GM23248 (cell line): ENCODE measurements around the gene OR2V2. TPM values are rescaled to one million over a fixed set of nuclear protein-coding genes. Genes with fewer than 3 reads are reported as not detected.

Source experiments
- DNase-seq: peaks from one replicate; pipeline ENCODE4 v3.0.0-alpha.2; 2015
- H2AFZ ChIP-seq: fragments of 200-600 bp; sonication (generic); 2 replicates; pipeline ENCODE4 v1.6.1; 2016; ENCODE audit warnings: antibody characterized with exemption
- H3F3A ChIP-seq: fragments of 200-600 bp; sonication (generic); 2 replicates; pipeline ENCODE4 v1.6.1; 2016; ENCODE audit warnings: mild to moderate bottlenecking, antibody characterized with exemption, mixed run types; ENCODE audit not compliant: insufficient read depth
- H3K27ac ChIP-seq: fragments of 200-600 bp; sonication (generic); 2 replicates; pipeline ENCODE4 v1.5.1; 2016; ENCODE audit warnings: mild to moderate bottlenecking
- H3K27me3 ChIP-seq: fragments of 200-600 bp; sonication (generic); replicated peaks from 2 replicates; pipeline ENCODE4 v1.6.1; 2016; ENCODE audit warnings: mild to moderate bottlenecking; ENCODE audit not compliant: insufficient read depth
- H3K36me3 ChIP-seq: fragments of 200-600 bp; sonication (generic); 2 replicates; pipeline ENCODE4 v1.6.1; 2016; ENCODE audit warnings: low read depth, mild to moderate bottlenecking
- H3K4me1 ChIP-seq: fragments of 200-600 bp; sonication (generic); 2 replicates; pipeline ENCODE4 v1.6.1; 2016; ENCODE audit warnings: mild to moderate bottlenecking; ENCODE audit not compliant: insufficient read depth
- H3K4me2 ChIP-seq: fragments of 200-600 bp; sonication (generic); one replicate; pipeline ENCODE4 v1.6.1; 2016; ENCODE audit warnings: mild to moderate bottlenecking; ENCODE audit not compliant: unreplicated experiment
- H3K4me3 ChIP-seq: fragments of 200-600 bp; sonication (generic); 2 replicates; pipeline ENCODE4 v1.5.1; 2016; ENCODE audit warnings: mild to moderate bottlenecking
- H3K79me2 ChIP-seq: fragments of 200-600 bp; sonication (generic); 2 replicates; pipeline ENCODE4 v1.6.1; 2016; ENCODE audit warnings: mild to moderate bottlenecking; ENCODE audit not compliant: insufficient read depth
- H3K9ac ChIP-seq: fragments of 200-600 bp; sonication (generic); 2 replicates; pipeline ENCODE4 v1.6.1; 2016; ENCODE audit warnings: mild to moderate bottlenecking
- H3K9me2 ChIP-seq: fragments of 200-600 bp; sonication (generic); 2 replicates; pipeline ENCODE4 v1.6.1; 2016; ENCODE audit warnings: mixed run types, mild to moderate bottlenecking, moderate library complexity; ENCODE audit not compliant: insufficient read depth
- H3K9me3 ChIP-seq: fragments of 200-600 bp; sonication (generic); one replicate; pipeline ENCODE4 v1.6.1; 2017; ENCODE audit warnings: low read depth
- H4K20me1 ChIP-seq: fragments of 200-600 bp; sonication (generic); 2 replicates; pipeline ENCODE4 v1.6.0; 2016; ENCODE audit not compliant: insufficient read depth
- EZH2 ChIP-seq: fragments of 200-600 bp; sonication (generic); IDR thresholded peaks from 2 replicates; pipeline ENCODE4 v1.6.1; 2018; ENCODE audit warnings: antibody characterized with exemption, mild to moderate bottlenecking; ENCODE audit not compliant: insufficient read depth, poor library complexity, severe bottlenecking
- EZH2phosphoT487 ChIP-seq: fragments of 200-600 bp; sonication (generic); IDR thresholded peaks from 2 replicates; pipeline ENCODE4 v1.6.1; 2018; ENCODE audit warnings: antibody characterized with exemption, moderate library complexity, mild to moderate bottlenecking, low read depth; ENCODE audit not compliant: insufficient read depth
- WGBS, 2 experiments: methylation state at CpG; one replicate each; pipeline ENCODE4 v1.1.6; 2015 to 2017; ENCODE audit warnings: low lambda C conversion rate in 2 of 2, low coverage in 1 of 2; ENCODE audit errors: missing lambda C conversion rate in 2 of 2; 5-methylcytosine and 5-hydroxymethylcytosine counted together
- in situ Hi-C: fragments of 300-500 bp; cut with MboI; formaldehyde crosslinking; loops from 2 replicates; pipeline ENCODE4 v1.15.0; 2020
- polyA plus RNA-seq: library from polyadenylated mRNA; unstranded; fragments of >200 nt; fragmentation: Nextera tagmentation; extraction: Ambion mirVana; gene quantifications from 2 replicates; pipeline ENCODE4 v1.2.1, GENCODE V29; 2016
- total RNA-seq: library from RNA; depleted of rRNA; stranded (reverse); fragments of >200 nt; shearing (Covaris generic); gene quantifications from 2 replicates; pipeline ENCODE4 v1.2.3, GENCODE V29; 2014

Gene OR2V2
- total and polyA plus RNA-seq, 2 experiments from 2014 or later, result not detected

DNA sequence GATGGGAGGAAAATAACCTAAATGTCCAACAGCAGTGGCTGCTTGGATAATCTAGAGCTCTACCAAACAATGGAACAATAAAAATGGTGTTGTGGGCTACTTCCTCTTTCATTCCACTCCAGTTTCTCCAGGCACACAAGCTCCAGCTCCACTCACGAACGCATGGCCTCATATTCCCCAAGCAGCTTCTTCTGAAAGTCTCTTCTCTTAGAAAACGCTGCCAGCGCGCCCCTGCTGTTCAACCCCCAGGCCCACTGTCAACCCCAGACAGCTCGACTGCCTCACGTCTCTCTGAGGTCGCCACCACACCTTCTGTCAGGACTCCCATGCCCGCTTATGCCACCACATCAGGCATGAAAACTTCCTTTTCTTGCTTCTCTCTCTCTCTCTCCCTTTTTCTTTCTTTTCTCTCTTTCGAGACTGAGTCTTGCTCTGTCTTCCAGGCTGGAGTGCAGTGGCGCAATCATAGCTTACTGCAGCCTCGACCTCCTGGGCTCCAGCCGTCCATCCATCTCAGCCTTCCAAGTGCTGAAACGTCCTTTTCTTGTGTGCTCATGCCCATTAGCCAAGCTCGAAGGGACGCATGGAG is 16.2 kb downstream of the OR2V2 start:
- H3K4me2 ChIP-seq, result no peak overlapping the region
- H2AFZ ChIP-seq, result peak overlapping the region; percentile 12; the same call in 1 of the 2 replicates
- WGBS, 2 experiments, result 41 to 46% methylated on average over 14 to 16 of the region's 16 CpGs
- no peak for TF ChIP-seq EZH2
- DNase-seq, result no peak
- no peaks in the 10 kb centered on the region for H3K9me2 ChIP-seq
- no peak overlapping the region for H3K4me3 ChIP-seq
- no peak overlapping the region for H3K9ac ChIP-seq
- in situ Hi-C loops, result no loop called here
- no peaks in the 10 kb centered on the region for H3K9me3 ChIP-seq
- H3K27me3 ChIP-seq, result 0 out of 2 replicates have a peak, but pooled peaks cover 12% of the 10 kb centered on the region
- peaks cover 33% of the 10 kb centered on the region for H3F3A ChIP-seq
- no peaks in the 10 kb centered on the region for H3K79me2 ChIP-seq
- H3K4me1 ChIP-seq, result peaks cover 3% of the 10 kb centered on the region; the same call in 1 of the 2 replicates
- H3K36me3 ChIP-seq, result no peaks in the 10 kb centered on the region
- no peaks in the 10 kb centered on the region for H4K20me1 ChIP-seq
- no peak overlapping the region for H3K27ac ChIP-seq

DNA sequence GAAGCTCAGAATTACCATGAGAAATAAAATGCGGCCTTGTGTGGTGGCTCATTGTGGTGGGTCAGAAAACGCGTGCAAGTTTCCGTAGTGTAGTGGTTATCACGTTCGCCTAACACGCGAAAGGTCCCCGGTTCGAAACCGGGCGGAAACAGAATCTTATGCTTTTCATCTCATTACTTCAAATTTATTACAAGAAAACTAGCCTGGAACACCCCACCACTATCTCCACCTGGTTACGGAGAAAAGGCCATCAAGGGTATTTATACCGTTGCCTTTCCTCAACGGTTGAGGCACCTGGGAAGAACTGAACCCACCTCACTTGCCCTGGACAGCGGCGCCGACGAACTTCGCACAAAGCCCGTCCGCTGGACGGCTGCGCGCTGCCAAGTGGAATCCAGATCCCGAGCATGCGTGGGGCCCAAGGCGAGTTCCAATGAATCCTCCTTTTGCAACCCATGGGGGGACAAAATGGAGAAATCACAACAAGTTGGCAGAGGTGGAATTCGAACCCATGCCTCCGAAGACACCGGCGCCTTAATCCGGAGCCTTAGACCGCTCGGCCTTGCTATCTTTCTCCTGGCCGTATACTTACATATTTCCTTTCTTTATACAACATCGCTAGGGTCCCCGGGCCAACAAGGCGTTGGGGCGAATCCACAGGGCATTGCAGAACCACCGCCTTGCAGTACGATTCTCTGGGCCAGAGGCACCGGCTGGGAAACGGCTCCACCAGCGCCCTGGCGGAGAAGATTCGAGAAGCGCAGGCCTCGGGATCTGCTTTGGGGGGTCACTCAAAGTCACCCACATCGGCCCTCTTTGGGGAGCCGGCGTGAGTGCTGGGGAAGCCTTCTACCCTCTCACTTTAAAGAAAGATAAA is 16.9 kb downstream of the OR2V2 start:
- peaks cover 3% of the 10 kb centered on the region; the same call in 1 of the 2 replicates for H3K4me1 ChIP-seq
- no peak overlapping the region for H3K9ac ChIP-seq
- H3K4me2 ChIP-seq, result no peak overlapping the region
- peak; percentile 17 for DNase-seq
- no peak overlapping the region for H3K27ac ChIP-seq
- H2AFZ ChIP-seq, result no peak overlapping the region; the same call in 1 of the 2 replicates
- H3K9me3 ChIP-seq, result no peaks in the 10 kb centered on the region
- no peaks in the 10 kb centered on the region for H3K36me3 ChIP-seq
- H3F3A ChIP-seq, result peaks cover 33% of the 10 kb centered on the region
- no peaks in the 10 kb centered on the region for H3K9me2 ChIP-seq
- in situ Hi-C loops, result no loop called here
- 12% methylated on average over 49 to 52 of the region's 52 CpGs for WGBS, 2 experiments
- no peak for TF ChIP-seq EZH2phosphoT487
- TF ChIP-seq EZH2, result no peak
- no peaks in the 10 kb centered on the region for H3K79me2 ChIP-seq
- no peak overlapping the region for H3K4me3 ChIP-seq
- no peaks in the 10 kb centered on the region for H4K20me1 ChIP-seq
- 0 out of 2 replicates have a peak, but pooled peaks cover 14% of the 10 kb centered on the region for H3K27me3 ChIP-seq

DNA sequence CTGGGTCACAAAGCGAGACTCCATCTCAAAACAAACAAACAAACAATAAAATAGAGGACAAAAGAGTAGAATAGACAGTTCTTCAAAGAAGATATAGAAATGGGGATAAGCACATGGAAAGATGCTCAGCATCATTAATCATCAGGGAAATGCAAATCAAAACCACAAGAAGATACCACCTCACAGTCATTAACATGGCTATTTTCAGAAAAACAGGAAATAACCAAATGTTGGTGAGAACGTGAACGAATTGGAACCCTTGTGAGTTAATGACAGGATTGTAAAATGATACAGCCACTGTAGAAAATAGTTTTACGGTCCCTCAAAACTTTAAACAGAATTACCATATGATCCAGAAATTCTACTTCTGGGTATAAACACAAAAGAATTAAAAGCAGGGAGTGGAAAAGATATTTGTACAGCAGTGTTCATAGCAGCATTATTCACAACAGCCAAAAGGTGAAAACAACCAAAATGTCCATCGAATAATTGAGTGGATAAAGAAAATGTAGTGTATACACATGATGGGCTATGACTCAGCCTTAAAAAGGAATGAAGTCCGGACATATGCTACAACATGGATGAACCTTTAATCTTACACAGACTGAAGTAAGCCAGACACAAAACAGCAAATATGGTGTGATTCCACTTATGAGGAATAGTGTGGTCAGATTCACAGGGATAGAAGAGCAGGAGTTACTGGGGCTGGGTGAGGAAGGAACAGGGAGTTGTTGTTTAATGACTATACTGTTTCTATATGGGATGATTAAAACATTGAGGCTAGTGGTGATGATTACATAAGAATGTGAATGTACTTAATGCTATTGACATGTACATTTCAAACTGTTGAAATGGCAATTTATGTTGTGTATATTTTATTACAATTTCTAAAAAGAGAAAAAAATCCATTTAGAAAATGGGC is 19.7 kb downstream of the OR2V2 start:
- Histone ChIP-seq H4K20me1 (no peaks in the 10 kb centered on the region), H3K36me3 (no peaks in the 10 kb centered on the region), H3F3A (peaks cover 31% of the 10 kb centered on the region), H3K27me3 (0 out of 2 replicates have a peak, but pooled peaks cover 16% of the 10 kb centered on the region), H3K4me1 (no peaks in the 10 kb centered on the region), H2AFZ (no peak overlapping the region), H3K4me2 (no peak overlapping the region), H3K4me3 (no peak overlapping the region), H3K9me2 (no peaks in the 10 kb centered on the region), H3K79me2 (no peaks in the 10 kb centered on the region), H3K27ac (no peak overlapping the region), H3K9me3 (no peaks in the 10 kb centered on the region), H3K9ac (no peak overlapping the region)
- 59 to 61% methylated on average over 6 of the region's 6 CpGs for WGBS, 2 experiments
- DNase-seq, result no peak
- TF ChIP-seq EZH2phosphoT487, result no peak
- TF ChIP-seq EZH2, result no peak
- in situ Hi-C loops, result no loop called here

DNA sequence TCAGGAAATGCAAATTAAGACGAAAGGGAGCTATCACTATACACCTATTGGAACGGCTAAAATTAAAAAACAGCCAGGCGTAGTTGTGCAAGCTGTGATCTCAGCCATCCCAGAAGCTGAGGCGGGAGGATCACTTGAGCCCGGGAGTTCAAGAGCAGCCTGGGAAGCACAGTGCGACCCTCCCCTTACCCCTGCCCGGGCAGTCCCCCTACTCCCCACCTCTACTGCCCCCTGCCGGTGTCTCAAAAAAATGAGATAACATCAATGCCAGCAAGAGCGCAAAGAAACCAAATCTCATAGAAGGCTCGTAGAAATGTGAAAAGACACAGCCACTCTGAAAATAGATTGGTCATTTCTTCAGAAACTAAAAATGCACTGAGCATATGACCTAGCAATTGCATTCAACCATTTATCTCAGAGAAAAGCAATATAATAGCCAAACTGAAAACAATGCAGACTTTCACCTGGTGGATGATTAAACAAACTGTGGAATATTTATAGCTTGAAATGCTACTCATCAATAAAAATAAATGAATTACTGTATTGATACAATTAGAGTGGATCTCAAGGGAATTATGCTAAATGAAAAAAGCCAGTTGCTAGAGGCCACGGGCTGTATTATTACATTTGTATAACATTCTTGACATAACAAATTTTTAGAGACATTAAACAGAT is 20.6 kb downstream of the OR2V2 start:
- H3K4me3 ChIP-seq, result no peak overlapping the region
- peak; percentile 26 for DNase-seq
- H3K79me2 ChIP-seq, result no peaks in the 10 kb centered on the region
- H3K4me1 ChIP-seq, result no peaks in the 10 kb centered on the region
- TF ChIP-seq EZH2, result no peak
- H2AFZ ChIP-seq, result no peak overlapping the region
- 21 to 27% methylated on average over 9 to 11 of the region's 11 CpGs for WGBS, 2 experiments
- H3K9me2 ChIP-seq, result no peaks in the 10 kb centered on the region
- in situ Hi-C loops, result no loop called here
- H3K27ac ChIP-seq, result no peak overlapping the region
- H3K9me3 ChIP-seq, result no peaks in the 10 kb centered on the region
- H3K9ac ChIP-seq, result no peak overlapping the region
- H3K27me3 ChIP-seq, result 0 out of 2 replicates have a peak, but pooled peaks cover 19% of the 10 kb centered on the region
- H3F3A ChIP-seq, result peaks cover 37% of the 10 kb centered on the region
- H4K20me1 ChIP-seq, result no peaks in the 10 kb centered on the region
- H3K36me3 ChIP-seq, result no peaks in the 10 kb centered on the region
- no peak overlapping the region for H3K4me2 ChIP-seq
